Neural cell (in vitro differentiated cells): ENCODE results near the gene DOCK4. TPM values are rescaled to one million over a fixed set of nuclear protein-coding genes. Genes with fewer than 3 reads are reported as not detected.

Experiments
- H2AFZ ChIP-seq: fragments of 200-600, 300-800 bp; sonication (generic), shearing (Covaris generic); 2 replicates; pipeline ENCODE4 v1.6.0; 2014; ENCODE audit warnings: low read depth, mild to moderate bottlenecking, antibody characterized with exemption, low read length, moderate library complexity
- H3F3A ChIP-seq: fragments of 200-600 bp; shearing (Covaris generic); 2 replicates; pipeline ENCODE4 v1.6.1; 2016; ENCODE audit warnings: mild to moderate bottlenecking, moderate library complexity, mixed read lengths, antibody characterized with exemption, low read length; ENCODE audit not compliant: insufficient read depth, poor library complexity, severe bottlenecking
- H3K27ac ChIP-seq: fragments of 200-600, 300-800 bp; sonication (generic), shearing (Covaris generic); 2 replicates; pipeline ENCODE4 v1.5.1; 2014; ENCODE audit warnings: mild to moderate bottlenecking, low read length, moderate library complexity
- H3K27me3 ChIP-seq: fragments of 300-800, 200-600 bp; sonication (generic), shearing (Covaris generic); 2 replicates; pipeline ENCODE4 v1.6.0; 2014; ENCODE audit warnings: mild to moderate bottlenecking, low read depth, low read length, moderate library complexity; ENCODE audit not compliant: insufficient read depth
- H3K36me3 ChIP-seq: fragments of 300-800, 200-600 bp; sonication (generic), shearing (Covaris generic); 2 replicates; pipeline ENCODE4 v1.5.1; 2014; ENCODE audit warnings: mild to moderate bottlenecking, antibody characterized with exemption, low read length, moderate library complexity; ENCODE audit not compliant: insufficient read depth
- H3K4me2 ChIP-seq: fragments of 300-800, 200-600 bp; sonication (generic), shearing (Covaris generic); 2 replicates; pipeline ENCODE4 v1.6.0; 2014; ENCODE audit warnings: mild to moderate bottlenecking, low read length
- H3K4me3 ChIP-seq: fragments of 300-800, 200-600 bp; sonication (generic), shearing (Covaris generic); 2 replicates; pipeline ENCODE4 v1.5.1; 2014; ENCODE audit warnings: mild to moderate bottlenecking, low read length, moderate library complexity
- H3K79me2 ChIP-seq: fragments of 200-600 bp; shearing (Covaris generic); replicated peaks from 2 replicates; pipeline ENCODE4 v1.6.0; 2014; ENCODE audit warnings: mild to moderate bottlenecking, low read length, moderate library complexity; ENCODE audit not compliant: insufficient read depth
- H3K9ac ChIP-seq: fragments of 300-800, 200-600 bp; sonication (generic), shearing (Covaris generic); 2 replicates; pipeline ENCODE4 v1.6.1; 2016; ENCODE audit warnings: mild to moderate bottlenecking, low read length, mixed read lengths
- H3K9me2 ChIP-seq: fragments of 200-600 bp; shearing (Covaris generic); 2 replicates; pipeline ENCODE4 v1.6.1; 2016; ENCODE audit warnings: mild to moderate bottlenecking, low read length, mixed read lengths; ENCODE audit not compliant: insufficient read depth
- H3K9me3 ChIP-seq: fragments of 200-600, 300-800 bp; sonication (generic), shearing (Covaris generic); 2 replicates; pipeline ENCODE4 v1.6.1; 2016; ENCODE audit warnings: mild to moderate bottlenecking, mixed run types, low read length, moderate library complexity, mixed read lengths
- H4K20me1 ChIP-seq: fragments of 200-600 bp; shearing (Covaris generic); 2 replicates; pipeline ENCODE4 v1.6.1; 2016; ENCODE audit warnings: mild to moderate bottlenecking, mixed run types; ENCODE audit not compliant: insufficient read depth
- EP300 ChIP-seq: fragments of 450-650 bp; conservative IDR thresholded peaks from 2 replicates; pipeline ENCODE4 v1.6.1; 2014; ENCODE audit warnings: antibody characterized with exemption, mild to moderate bottlenecking, moderate library complexity; ENCODE audit not compliant: poor library complexity, severe bottlenecking
- EZH2 ChIP-seq: fragments of 200-600, 300-800 bp; shearing (Covaris generic), sonication (generic); IDR thresholded peaks from 2 replicates; pipeline ENCODE4 v1.6.1; 2014; ENCODE audit warnings: antibody characterized with exemption, low read length, borderline replicate concordance, mild to moderate bottlenecking; ENCODE audit not compliant: insufficient read depth, poor library complexity, severe bottlenecking
- MXI1 ChIP-seq: fragments of 450-650 bp; conservative IDR thresholded peaks from 2 replicates; pipeline ENCODE4 v1.6.1; 2014; ENCODE audit warnings: antibody characterized with exemption, mild to moderate bottlenecking; ENCODE audit not compliant: poor library complexity, severe bottlenecking
- POLR2AphosphoS5 ChIP-seq: IDR thresholded peaks from 2 replicates; pipeline ENCODE4 v1.6.1; 2012
- RAD21 ChIP-seq: fragments of 450-650 bp; conservative IDR thresholded peaks from 2 replicates; pipeline ENCODE4 v1.6.1; 2014; ENCODE audit warnings: antibody characterized with exemption, mild to moderate bottlenecking, moderate library complexity
- polyA plus RNA-seq: library from polyadenylated mRNA; depleted of rRNA; stranded (reverse); fragments of >200 nt; gene quantifications from 2 replicates; pipeline ENCODE4 v1.2.3, GENCODE V29; 2014
- TF ChIP-seq, protein P1 (sequence below): IDR thresholded peaks from 2 replicates; pipeline ENCODE4 v1.6.1; 2012; ENCODE audit warnings: borderline replicate concordance
- TF ChIP-seq, protein P2 (sequence below): fragments of 450-650 bp; IDR thresholded peaks from 2 replicates; pipeline ENCODE4 v1.5.1; 2014; ENCODE audit warnings: antibody characterized with exemption, mild to moderate bottlenecking, moderate library complexity; ENCODE audit not compliant: poor library complexity, severe bottlenecking

DOCK4 gene
- polyA plus RNA-seq, 1 donor from 2014 or later = 28.1 TPM

DNA sequence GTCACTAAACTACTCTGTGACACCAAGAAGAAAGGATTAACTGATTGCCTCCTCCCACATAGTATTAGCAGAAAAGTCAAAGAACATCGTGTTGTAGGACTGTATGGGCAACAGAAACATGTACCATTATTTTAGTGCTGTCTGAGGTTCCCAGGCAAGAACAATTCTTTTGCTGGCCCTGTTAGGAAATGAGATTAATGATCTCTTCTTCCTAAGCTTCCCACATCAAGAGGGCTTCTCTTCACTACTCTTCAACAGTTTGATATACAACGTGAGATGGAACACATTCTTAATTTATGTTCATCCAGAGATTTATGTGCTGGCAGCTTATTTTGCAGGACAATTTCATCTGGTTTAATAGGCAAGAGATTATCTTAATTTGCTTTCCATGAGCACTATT lies 219.6 kb downstream of the DOCK4 start:
- no peaks in the 10 kb centered on the region for H3K27me3 ChIP-seq
- H3K9me3 ChIP-seq = no peaks in the 10 kb centered on the region
- no peaks in the 10 kb centered on the region for H3K36me3 ChIP-seq
- no peak overlapping the region for H3K27ac ChIP-seq
- H3F3A ChIP-seq = no peaks in the 10 kb centered on the region
- no peak overlapping the region for H3K9ac ChIP-seq
- no peak overlapping the region for H3K4me2 ChIP-seq
- H2AFZ ChIP-seq = no peak overlapping the region
- TF ChIP-seq, protein P1, sequence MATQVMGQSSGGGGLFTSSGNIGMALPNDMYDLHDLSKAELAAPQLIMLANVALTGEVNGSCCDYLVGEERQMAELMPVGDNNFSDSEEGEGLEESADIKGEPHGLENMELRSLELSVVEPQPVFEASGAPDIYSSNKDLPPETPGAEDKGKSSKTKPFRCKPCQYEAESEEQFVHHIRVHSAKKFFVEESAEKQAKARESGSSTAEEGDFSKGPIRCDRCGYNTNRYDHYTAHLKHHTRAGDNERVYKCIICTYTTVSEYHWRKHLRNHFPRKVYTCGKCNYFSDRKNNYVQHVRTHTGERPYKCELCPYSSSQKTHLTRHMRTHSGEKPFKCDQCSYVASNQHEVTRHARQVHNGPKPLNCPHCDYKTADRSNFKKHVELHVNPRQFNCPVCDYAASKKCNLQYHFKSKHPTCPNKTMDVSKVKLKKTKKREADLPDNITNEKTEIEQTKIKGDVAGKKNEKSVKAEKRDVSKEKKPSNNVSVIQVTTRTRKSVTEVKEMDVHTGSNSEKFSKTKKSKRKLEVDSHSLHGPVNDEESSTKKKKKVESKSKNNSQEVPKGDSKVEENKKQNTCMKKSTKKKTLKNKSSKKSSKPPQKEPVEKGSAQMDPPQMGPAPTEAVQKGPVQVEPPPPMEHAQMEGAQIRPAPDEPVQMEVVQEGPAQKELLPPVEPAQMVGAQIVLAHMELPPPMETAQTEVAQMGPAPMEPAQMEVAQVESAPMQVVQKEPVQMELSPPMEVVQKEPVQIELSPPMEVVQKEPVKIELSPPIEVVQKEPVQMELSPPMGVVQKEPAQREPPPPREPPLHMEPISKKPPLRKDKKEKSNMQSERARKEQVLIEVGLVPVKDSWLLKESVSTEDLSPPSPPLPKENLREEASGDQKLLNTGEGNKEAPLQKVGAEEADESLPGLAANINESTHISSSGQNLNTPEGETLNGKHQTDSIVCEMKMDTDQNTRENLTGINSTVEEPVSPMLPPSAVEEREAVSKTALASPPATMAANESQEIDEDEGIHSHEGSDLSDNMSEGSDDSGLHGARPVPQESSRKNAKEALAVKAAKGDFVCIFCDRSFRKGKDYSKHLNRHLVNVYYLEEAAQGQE = no peak
- TF ChIP-seq, protein P2, sequence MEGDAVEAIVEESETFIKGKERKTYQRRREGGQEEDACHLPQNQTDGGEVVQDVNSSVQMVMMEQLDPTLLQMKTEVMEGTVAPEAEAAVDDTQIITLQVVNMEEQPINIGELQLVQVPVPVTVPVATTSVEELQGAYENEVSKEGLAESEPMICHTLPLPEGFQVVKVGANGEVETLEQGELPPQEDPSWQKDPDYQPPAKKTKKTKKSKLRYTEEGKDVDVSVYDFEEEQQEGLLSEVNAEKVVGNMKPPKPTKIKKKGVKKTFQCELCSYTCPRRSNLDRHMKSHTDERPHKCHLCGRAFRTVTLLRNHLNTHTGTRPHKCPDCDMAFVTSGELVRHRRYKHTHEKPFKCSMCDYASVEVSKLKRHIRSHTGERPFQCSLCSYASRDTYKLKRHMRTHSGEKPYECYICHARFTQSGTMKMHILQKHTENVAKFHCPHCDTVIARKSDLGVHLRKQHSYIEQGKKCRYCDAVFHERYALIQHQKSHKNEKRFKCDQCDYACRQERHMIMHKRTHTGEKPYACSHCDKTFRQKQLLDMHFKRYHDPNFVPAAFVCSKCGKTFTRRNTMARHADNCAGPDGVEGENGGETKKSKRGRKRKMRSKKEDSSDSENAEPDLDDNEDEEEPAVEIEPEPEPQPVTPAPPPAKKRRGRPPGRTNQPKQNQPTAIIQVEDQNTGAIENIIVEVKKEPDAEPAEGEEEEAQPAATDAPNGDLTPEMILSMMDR = no peak
- no peak for TF ChIP-seq RAD21
- no peak overlapping the region for H3K4me3 ChIP-seq
- no peaks in the 10 kb centered on the region for H4K20me1 ChIP-seq
- H3K9me2 ChIP-seq = no peaks in the 10 kb centered on the region
- H3K79me2 ChIP-seq = no peaks in the 10 kb centered on the region

- H3K27ac ChIP-seq = no peak overlapping the region
- TF ChIP-seq EP300 (no peak), MXI1 (no peak), EZH2 (no peak), POLR2AphosphoS5 (no peak), RAD21 (no peak)
- TF ChIP-seq, protein P1 = no peak
- TF ChIP-seq, protein P2 = no peak
- H2AFZ ChIP-seq = no peak overlapping the region
- no peaks in the 10 kb centered on the region for H3K36me3 ChIP-seq
- no peaks in the 10 kb centered on the region for H3K79me2 ChIP-seq
- no peaks in the 10 kb centered on the region for H4K20me1 ChIP-seq
- H3K9ac ChIP-seq = no peak overlapping the region
- H3K9me2 ChIP-seq = no peaks in the 10 kb centered on the region
- H3K4me3 ChIP-seq = no peak overlapping the region
- no peaks in the 10 kb centered on the region for H3K27me3 ChIP-seq
- no peaks in the 10 kb centered on the region for H3F3A ChIP-seq
- H3K4me2 ChIP-seq = no peak overlapping the region
- no peaks in the 10 kb centered on the region for H3K9me3 ChIP-seq
Observed at GRCh38 chr7:111985798-111986197, 220.4 kb downstream of the DOCK4 start.
